ENCODE data around the gene ATP1A2.

- TF ChIP-seq CTCF (IDR thresholded peaks at IDR 0.05; ENCODE audit: low read depth, low read length, poor library complexity, severe bottlenecking): no peak
- no peak for TF ChIP-seq EZH2phosphoT487 (IDR thresholded peaks at IDR 0.05; ENCODE audit: borderline replicate concordance, low read length)
Measured at GRCh38 chr1:160082926-160083325, 32.6 kb upstream of the ATP1A2 start.
